HL-60 (cell line): ENCODE results near the gene SMIM22.

Source experiments
- GABPA ChIP-seq: IDR thresholded peaks from 2 replicates; pipeline ENCODE4 v1.6.1; 2012; ENCODE audit warnings: low read depth
- POLR2AphosphoS5 ChIP-seq: IDR thresholded peaks from 2 replicates; pipeline ENCODE4 v1.6.1; 2012; ENCODE audit warnings: low read depth
- TF ChIP-seq, protein P1 (sequence below): IDR thresholded peaks from 2 replicates; pipeline ENCODE4 v1.6.1; 2012; ENCODE audit warnings: low read depth; ENCODE audit not compliant: insufficient replicate concordance
- TF ChIP-seq, protein P2 (sequence below): IDR thresholded peaks from one replicate; pipeline ENCODE4 v1.5.1; 2011; ENCODE audit warnings: low read length, control low read depth, inconsistent platforms; ENCODE audit not compliant: insufficient read depth

DNA sequence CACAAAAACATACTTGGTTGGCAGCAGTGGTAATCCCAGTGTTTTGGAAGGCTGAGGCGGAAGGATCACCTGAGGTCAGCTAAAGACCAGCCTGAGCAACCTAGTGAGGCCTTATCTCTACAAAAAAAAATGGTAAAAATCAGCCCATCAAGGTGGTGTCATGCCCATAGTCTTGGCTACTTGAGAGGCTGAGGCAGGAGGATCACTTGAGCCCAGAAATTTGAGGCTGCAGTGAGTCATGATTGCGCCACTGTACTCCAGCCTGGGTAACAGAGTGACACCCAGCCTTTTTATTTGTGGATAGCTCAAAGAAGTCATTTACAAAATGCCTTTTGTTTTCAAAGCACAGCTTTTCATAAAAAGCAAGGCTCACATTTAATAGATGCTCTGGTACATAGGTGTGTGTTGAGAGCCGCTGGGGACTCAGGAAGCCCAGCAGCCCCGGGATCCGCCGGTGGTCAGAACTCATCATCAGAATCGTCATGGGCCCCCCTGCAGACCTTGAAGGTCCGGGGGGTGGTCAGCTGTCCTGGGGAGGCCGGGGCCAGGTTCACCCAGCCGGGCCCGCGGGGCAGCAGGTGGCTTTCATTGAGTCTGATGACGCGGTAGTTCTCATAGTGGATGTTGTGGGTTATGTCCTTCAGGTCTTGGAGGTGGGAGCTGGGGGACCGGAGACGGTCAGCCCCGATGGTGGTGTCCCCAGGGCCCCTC is 17.7 kb upstream of the SMIM22 start:
- TF ChIP-seq, protein P1, sequence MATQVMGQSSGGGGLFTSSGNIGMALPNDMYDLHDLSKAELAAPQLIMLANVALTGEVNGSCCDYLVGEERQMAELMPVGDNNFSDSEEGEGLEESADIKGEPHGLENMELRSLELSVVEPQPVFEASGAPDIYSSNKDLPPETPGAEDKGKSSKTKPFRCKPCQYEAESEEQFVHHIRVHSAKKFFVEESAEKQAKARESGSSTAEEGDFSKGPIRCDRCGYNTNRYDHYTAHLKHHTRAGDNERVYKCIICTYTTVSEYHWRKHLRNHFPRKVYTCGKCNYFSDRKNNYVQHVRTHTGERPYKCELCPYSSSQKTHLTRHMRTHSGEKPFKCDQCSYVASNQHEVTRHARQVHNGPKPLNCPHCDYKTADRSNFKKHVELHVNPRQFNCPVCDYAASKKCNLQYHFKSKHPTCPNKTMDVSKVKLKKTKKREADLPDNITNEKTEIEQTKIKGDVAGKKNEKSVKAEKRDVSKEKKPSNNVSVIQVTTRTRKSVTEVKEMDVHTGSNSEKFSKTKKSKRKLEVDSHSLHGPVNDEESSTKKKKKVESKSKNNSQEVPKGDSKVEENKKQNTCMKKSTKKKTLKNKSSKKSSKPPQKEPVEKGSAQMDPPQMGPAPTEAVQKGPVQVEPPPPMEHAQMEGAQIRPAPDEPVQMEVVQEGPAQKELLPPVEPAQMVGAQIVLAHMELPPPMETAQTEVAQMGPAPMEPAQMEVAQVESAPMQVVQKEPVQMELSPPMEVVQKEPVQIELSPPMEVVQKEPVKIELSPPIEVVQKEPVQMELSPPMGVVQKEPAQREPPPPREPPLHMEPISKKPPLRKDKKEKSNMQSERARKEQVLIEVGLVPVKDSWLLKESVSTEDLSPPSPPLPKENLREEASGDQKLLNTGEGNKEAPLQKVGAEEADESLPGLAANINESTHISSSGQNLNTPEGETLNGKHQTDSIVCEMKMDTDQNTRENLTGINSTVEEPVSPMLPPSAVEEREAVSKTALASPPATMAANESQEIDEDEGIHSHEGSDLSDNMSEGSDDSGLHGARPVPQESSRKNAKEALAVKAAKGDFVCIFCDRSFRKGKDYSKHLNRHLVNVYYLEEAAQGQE = no peak
- TF ChIP-seq POLR2AphosphoS5 (no peak), GABPA (no peak)
- TF ChIP-seq, protein P2, sequence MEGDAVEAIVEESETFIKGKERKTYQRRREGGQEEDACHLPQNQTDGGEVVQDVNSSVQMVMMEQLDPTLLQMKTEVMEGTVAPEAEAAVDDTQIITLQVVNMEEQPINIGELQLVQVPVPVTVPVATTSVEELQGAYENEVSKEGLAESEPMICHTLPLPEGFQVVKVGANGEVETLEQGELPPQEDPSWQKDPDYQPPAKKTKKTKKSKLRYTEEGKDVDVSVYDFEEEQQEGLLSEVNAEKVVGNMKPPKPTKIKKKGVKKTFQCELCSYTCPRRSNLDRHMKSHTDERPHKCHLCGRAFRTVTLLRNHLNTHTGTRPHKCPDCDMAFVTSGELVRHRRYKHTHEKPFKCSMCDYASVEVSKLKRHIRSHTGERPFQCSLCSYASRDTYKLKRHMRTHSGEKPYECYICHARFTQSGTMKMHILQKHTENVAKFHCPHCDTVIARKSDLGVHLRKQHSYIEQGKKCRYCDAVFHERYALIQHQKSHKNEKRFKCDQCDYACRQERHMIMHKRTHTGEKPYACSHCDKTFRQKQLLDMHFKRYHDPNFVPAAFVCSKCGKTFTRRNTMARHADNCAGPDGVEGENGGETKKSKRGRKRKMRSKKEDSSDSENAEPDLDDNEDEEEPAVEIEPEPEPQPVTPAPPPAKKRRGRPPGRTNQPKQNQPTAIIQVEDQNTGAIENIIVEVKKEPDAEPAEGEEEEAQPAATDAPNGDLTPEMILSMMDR = no peak
